Rectal smooth muscle tissue (tissue), 1 donor: ENCODE data around the gene CYB5R4.

Experiments used
- H3K27ac ChIP-seq: one replicate; pipeline ENCODE4 v1.7.0; 2013; ENCODE audit warnings: low read depth, low read length, inconsistent platforms
- H3K27me3 ChIP-seq: one replicate; pipeline ENCODE4 v1.7.0; 2013; ENCODE audit warnings: low read length; ENCODE audit not compliant: control insufficient read depth, insufficient read depth
- H3K36me3 ChIP-seq: one replicate; pipeline ENCODE4 v1.7.0; 2013; ENCODE audit warnings: low read length; ENCODE audit not compliant: control insufficient read depth, insufficient read depth
- H3K4me1 ChIP-seq: one replicate; pipeline ENCODE4 v1.7.0; 2013; ENCODE audit warnings: low read length; ENCODE audit not compliant: control insufficient read depth, insufficient read depth
- H3K4me3 ChIP-seq: one replicate; pipeline ENCODE4 v1.7.0; 2013; ENCODE audit warnings: low read length
- H3K9ac ChIP-seq: one replicate; pipeline ENCODE4 v1.7.0; 2013; ENCODE audit warnings: low read length

CYB5R4 gene

GRCh38 chr6:83870649-83871048 lies 11.2 kb downstream of the CYB5R4 start:
- Histone ChIP-seq H3K4me1 (no peaks in the 10 kb centered on the region), H3K36me3 (peaks cover 3% of the 10 kb centered on the region), H3K4me3 (no peak overlapping the region), H3K27ac (no peak overlapping the region), H3K9ac (no peak overlapping the region), H3K27me3 (no peaks in the 10 kb centered on the region)

GRCh38 chr6:83872386-83873118 lies 13.1 kb downstream of the CYB5R4 start:
- Histone ChIP-seq H3K36me3 (no peaks in the 10 kb centered on the region), H3K4me1 (no peaks in the 10 kb centered on the region), H3K27me3 (no peaks in the 10 kb centered on the region), H3K9ac (no peak overlapping the region), H3K4me3 (no peak overlapping the region), H3K27ac (no peak overlapping the region)

- H3K27ac ChIP-seq, result no peak overlapping the region
- H3K4me3 ChIP-seq, result no peak overlapping the region
- H3K9ac ChIP-seq, result no peak overlapping the region
- H3K4me1 ChIP-seq, result no peaks in the 10 kb centered on the region
- no peaks in the 10 kb centered on the region for H3K36me3 ChIP-seq
- no peaks in the 10 kb centered on the region for H3K27me3 ChIP-seq
Observed at GRCh38 chr6:83873869-83874268, 14.4 kb downstream of the CYB5R4 start.

GRCh38 chr6:83875843-83876242 lies 16.4 kb downstream of the CYB5R4 start:
- no peaks in the 10 kb centered on the region for H3K27me3 ChIP-seq
- no peak overlapping the region for H3K4me3 ChIP-seq
- no peak overlapping the region for H3K27ac ChIP-seq
- H3K4me1 ChIP-seq, result no peaks in the 10 kb centered on the region
- H3K9ac ChIP-seq, result no peak overlapping the region
- H3K36me3 ChIP-seq, result no peaks in the 10 kb centered on the region

GRCh38 chr6:83878902-83879644 lies 19.6 kb downstream of the CYB5R4 start:
- Histone ChIP-seq H3K4me3 (no peak overlapping the region), H3K27me3 (no peaks in the 10 kb centered on the region), H3K36me3 (no peaks in the 10 kb centered on the region), H3K27ac (no peak overlapping the region), H3K4me1 (no peaks in the 10 kb centered on the region), H3K9ac (no peak overlapping the region)

GRCh38 chr6:83879746-83880145 lies 20.3 kb downstream of the CYB5R4 start:
- Histone ChIP-seq H3K9ac (no peak overlapping the region), H3K27me3 (no peaks in the 10 kb centered on the region), H3K27ac (no peak overlapping the region), H3K4me1 (no peaks in the 10 kb centered on the region), H3K4me3 (no peak overlapping the region), H3K36me3 (no peaks in the 10 kb centered on the region)

GRCh38 chr6:83883240-83883639 lies 23.8 kb downstream of the CYB5R4 start:
- Histone ChIP-seq H3K4me1 (no peaks in the 10 kb centered on the region), H3K27ac (no peak overlapping the region), H3K27me3 (no peaks in the 10 kb centered on the region), H3K9ac (no peak overlapping the region), H3K36me3 (no peaks in the 10 kb centered on the region), H3K4me3 (no peak overlapping the region)

- Histone ChIP-seq H3K27me3 (no peaks in the 10 kb centered on the region), H3K4me1 (no peaks in the 10 kb centered on the region), H3K9ac (no peak overlapping the region)
Observed at GRCh38 chr6:83884523-83884922, 25.0 kb downstream of the CYB5R4 start.

GRCh38 chr6:83885984-83886383 lies 26.5 kb downstream of the CYB5R4 start:
- H3K9ac ChIP-seq, result no peak overlapping the region
- no peak overlapping the region for H3K4me3 ChIP-seq
- no peaks in the 10 kb centered on the region for H3K27me3 ChIP-seq
- H3K4me1 ChIP-seq, result no peaks in the 10 kb centered on the region
- H3K36me3 ChIP-seq, result no peaks in the 10 kb centered on the region
- H3K27ac ChIP-seq, result no peak overlapping the region

More at GRCh38 chr6:83884523-83884922, 25.0 kb downstream of the CYB5R4 start:
- no peak overlapping the region for H3K27ac ChIP-seq
- H3K36me3 ChIP-seq, result no peaks in the 10 kb centered on the region
- no peak overlapping the region for H3K4me3 ChIP-seq

GRCh38 chr6:83889621-83890020 lies 30.1 kb downstream of the CYB5R4 start:
- H3K9ac ChIP-seq, result no peak overlapping the region
- H3K4me3 ChIP-seq, result no peak overlapping the region
- no peaks in the 10 kb centered on the region for H3K36me3 ChIP-seq
- H3K4me1 ChIP-seq, result no peaks in the 10 kb centered on the region
- no peaks in the 10 kb centered on the region for H3K27me3 ChIP-seq
- no peak overlapping the region for H3K27ac ChIP-seq

GRCh38 chr6:83890520-83890919 lies 31.0 kb downstream of the CYB5R4 start:
- no peaks in the 10 kb centered on the region for H3K36me3 ChIP-seq
- H3K4me3 ChIP-seq, result no peak overlapping the region
- no peak overlapping the region for H3K9ac ChIP-seq
- no peaks in the 10 kb centered on the region for H3K4me1 ChIP-seq
- H3K27ac ChIP-seq, result no peak overlapping the region
- H3K27me3 ChIP-seq, result no peaks in the 10 kb centered on the region

- no peaks in the 10 kb centered on the region for H3K27me3 ChIP-seq
- no peak overlapping the region for H3K27ac ChIP-seq
- H3K4me3 ChIP-seq, result no peak overlapping the region
- no peaks in the 10 kb centered on the region for H3K36me3 ChIP-seq
- H3K9ac ChIP-seq, result no peak overlapping the region
- H3K4me1 ChIP-seq, result no peaks in the 10 kb centered on the region
Observed at GRCh38 chr6:83891586-83891985, 32.1 kb downstream of the CYB5R4 start.

- H3K9ac ChIP-seq, result no peak overlapping the region
- no peak overlapping the region for H3K27ac ChIP-seq
- no peaks in the 10 kb centered on the region for H3K27me3 ChIP-seq
- no peaks in the 10 kb centered on the region for H3K36me3 ChIP-seq
- H3K4me3 ChIP-seq, result no peak overlapping the region
- no peaks in the 10 kb centered on the region for H3K4me1 ChIP-seq
Observed at GRCh38 chr6:83893024-83893423, 33.5 kb downstream of the CYB5R4 start.
